ENCODE results near the gene PPIF.
"Not testable (repeated sequence)": the region's sequence is repeated elsewhere in the genome, so short reads cannot be mapped to it uniquely, and the experiment has no call there.

The PPIF gene

DNA sequence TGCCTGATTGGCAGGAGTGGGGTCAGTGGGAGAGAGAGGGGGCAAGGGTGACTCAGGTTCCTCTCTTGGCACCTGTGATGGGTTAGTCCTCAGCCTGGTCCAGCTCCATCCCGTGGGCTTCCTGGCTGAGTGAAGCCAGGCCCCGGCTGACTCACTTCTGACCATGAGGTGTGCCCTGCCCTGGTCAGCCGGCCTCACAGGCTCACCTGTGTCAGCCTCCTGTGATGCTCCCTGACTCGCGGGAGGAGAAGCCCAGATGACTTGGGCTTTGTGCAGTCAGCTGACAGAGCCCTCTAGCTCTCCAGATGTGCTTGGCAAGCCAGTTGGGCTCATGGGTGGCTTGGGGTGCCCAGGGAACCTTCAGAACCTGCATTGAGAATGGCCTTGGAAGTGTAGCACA is 16.0 kb upstream of the PPIF start:
- Histone ChIP-seq H3K4me1 (peaks cover 20% of the 10 kb centered on the region), H3K9me3 (peaks cover 8% of the 10 kb centered on the region), H3K9ac (no peak overlapping the region), H3K27ac (no peak overlapping the region), H3K36me3 (no peaks in the 10 kb centered on the region), H3K4me3 (no peak overlapping the region), H4K20me1 (no peaks in the 10 kb centered on the region), H3K27me3 (no peaks in the 10 kb centered on the region), H3K4me2 (peak overlapping the region; percentile 56; the same call in 1 of the 2 replicates)
- no peak for TF ChIP-seq Cebpa-rat (IDR thresholded peaks at IDR 0.05)

GRCh38 chr10:79331709-79332108 is 15.6 kb upstream of the PPIF start:
- Histone ChIP-seq H4K20me1 (no peaks in the 10 kb centered on the region), H3K27me3 (no peaks in the 10 kb centered on the region), H3K4me3 (no peak overlapping the region), H3K36me3 (no peaks in the 10 kb centered on the region), H3K4me1 (peaks cover 20% of the 10 kb centered on the region), H3K9ac (no peak overlapping the region), H3K27ac (no peak overlapping the region), H3K9me3 (peaks cover 8% of the 10 kb centered on the region), H3K4me2 (peak overlapping the region; percentile 56)
- TF ChIP-seq Cebpa-rat (IDR thresholded peaks at IDR 0.05): no peak

GRCh38 chr10:79332610-79333315 is 14.5 kb upstream of the PPIF start:
- H4K20me1 ChIP-seq, H3K9ac ChIP-seq, H3K4me2 ChIP-seq, H3K27ac ChIP-seq, H3K27me3 ChIP-seq, H3K4me3 ChIP-seq, H3K9me3 ChIP-seq, H3K36me3 ChIP-seq: not testable (repeated sequence)
- peaks cover 20% of the 10 kb centered on the region for H3K4me1 ChIP-seq

DNA sequence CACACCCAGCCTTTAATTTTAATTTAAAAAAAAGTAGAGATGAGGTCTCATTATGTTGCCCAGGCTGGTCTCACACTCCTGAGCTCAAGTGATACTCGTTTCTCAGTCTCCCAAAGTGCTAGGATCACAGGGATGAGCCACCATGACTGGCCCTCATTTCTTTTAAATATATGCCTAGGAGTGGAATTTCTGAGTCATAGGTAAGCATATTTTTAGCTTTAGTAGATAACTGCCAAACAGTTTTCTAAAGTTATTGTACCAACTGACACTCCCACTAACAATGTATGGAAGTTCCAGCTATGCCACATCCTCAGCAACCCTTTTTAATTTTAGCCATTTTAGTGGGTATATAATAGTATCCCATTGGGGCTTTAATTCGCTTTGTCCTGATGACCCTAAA is 13.8 kb upstream of the PPIF start:
- H4K20me1 ChIP-seq: no peaks in the 10 kb centered on the region
- no peak overlapping the region for H3K4me3 ChIP-seq
- H3K27me3 ChIP-seq: no peaks in the 10 kb centered on the region
- no peak for TF ChIP-seq Cebpa-rat (IDR thresholded peaks at IDR 0.05)
- no peak overlapping the region for H3K27ac ChIP-seq
- no peaks in the 10 kb centered on the region for H3K36me3 ChIP-seq
- H3K9ac ChIP-seq: no peak overlapping the region
- H3K9me3 ChIP-seq: peaks cover 8% of the 10 kb centered on the region
- H3K4me1 ChIP-seq: peaks cover 20% of the 10 kb centered on the region
- no peak overlapping the region for H3K4me2 ChIP-seq

DNA sequence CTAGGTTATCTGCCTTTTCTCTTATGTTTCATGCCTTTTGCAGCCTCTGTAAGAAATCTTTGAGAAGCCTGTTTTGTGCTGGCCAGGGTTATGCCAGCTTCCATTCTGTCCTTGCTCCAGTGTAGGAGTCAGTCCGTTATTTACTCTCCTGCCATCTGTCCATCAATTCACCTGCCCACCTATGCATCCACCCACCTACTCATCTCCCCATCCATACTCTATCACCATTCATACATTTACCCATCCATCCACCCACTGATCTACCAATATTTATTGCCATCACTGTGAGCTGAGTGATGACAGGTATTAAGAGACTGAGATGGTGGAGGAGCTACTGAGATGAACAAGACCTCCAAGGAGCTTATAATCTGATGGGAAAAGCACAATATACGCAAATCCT is 12.7 kb upstream of the PPIF start:
- Histone ChIP-seq H3K4me1 (peaks cover 20% of the 10 kb centered on the region), H3K4me3 (no peak overlapping the region), H3K27ac (no peak overlapping the region), H3K36me3 (no peaks in the 10 kb centered on the region), H4K20me1 (no peaks in the 10 kb centered on the region), H3K27me3 (no peaks in the 10 kb centered on the region), H3K9me3 (peaks cover 8% of the 10 kb centered on the region), H3K9ac (no peak overlapping the region), H3K4me2 (no peak overlapping the region)
- TF ChIP-seq Cebpa-rat (IDR thresholded peaks at IDR 0.05): no peak

DNA sequence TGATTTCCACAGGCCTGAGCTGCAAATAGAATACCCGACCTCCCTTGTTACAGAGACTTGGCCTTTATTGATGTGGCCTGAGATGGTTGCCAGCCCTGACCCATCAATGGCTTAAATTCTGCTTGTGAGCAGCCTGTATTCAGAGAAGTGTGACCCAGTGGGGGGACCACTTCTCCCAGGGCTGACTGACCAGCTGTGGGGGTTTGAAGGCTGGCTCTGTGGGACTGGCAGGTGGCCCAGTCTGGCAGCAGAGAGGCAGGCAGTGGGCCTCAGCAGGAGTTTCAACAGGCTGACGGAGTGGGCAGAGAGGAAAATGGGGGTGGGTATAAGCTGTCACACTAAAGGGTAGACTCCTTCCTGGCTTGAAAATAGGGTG is 12.2 kb upstream of the PPIF start:
- no peak overlapping the region for H3K4me3 ChIP-seq
- no peaks in the 10 kb centered on the region for H4K20me1 ChIP-seq
- peak overlapping the region; percentile 28; the same call in 1 of the 2 replicates for H3K27ac ChIP-seq
- no peak for TF ChIP-seq Cebpa-rat (IDR thresholded peaks at IDR 0.05)
- no peaks in the 10 kb centered on the region for H3K36me3 ChIP-seq
- H3K4me1 ChIP-seq: peaks cover 20% of the 10 kb centered on the region
- H3K9me3 ChIP-seq: peaks cover 8% of the 10 kb centered on the region
- no peak overlapping the region for H3K4me2 ChIP-seq
- no peaks in the 10 kb centered on the region for H3K27me3 ChIP-seq
- no peak overlapping the region for H3K9ac ChIP-seq

DNA sequence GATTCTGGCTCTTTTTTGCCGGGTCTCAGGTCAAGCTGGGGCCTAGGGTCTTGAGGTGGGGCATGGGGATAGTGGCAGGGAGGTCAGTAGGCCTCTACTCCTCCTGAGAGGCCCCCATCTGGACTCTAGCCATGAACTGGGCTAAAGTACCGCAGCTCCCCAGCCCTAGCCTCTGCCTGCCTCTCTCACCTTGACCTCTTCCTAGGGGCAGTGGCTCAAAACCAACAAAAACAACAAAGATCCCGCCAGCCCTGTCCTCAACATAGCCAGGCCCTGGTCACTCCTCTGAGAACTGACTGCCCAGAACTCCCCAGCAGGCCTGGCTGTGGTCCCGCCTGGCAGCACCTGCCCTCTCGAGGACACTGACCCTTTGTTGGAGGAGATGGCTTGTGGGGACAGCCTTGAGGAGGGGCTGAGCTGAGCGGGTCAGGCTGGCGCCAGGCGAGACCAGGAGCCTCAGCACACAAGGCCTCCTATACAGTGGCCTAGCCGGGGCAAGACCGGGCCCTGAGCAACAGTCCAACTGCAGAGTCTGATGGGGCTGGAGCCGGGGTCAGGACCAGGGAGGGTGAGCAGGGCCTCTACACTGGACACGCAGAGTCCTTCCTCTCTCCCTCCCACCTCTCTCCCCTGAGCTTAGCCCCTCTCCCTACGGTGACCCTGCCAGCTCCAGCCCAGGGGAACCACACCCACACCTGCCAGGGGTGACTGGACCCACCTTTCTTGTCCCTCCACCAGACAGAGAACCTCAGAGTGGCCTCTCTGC is 11.6 kb upstream of the PPIF start:
- Histone ChIP-seq H3K4me2 (no peak overlapping the region), H3K27ac (peak overlapping the region; percentile 28; the same call in 1 of the 2 replicates), H3K4me3 (no peak overlapping the region), H3K4me1 (peaks cover 20% of the 10 kb centered on the region), H3K27me3 (no peaks in the 10 kb centered on the region), H3K36me3 (no peaks in the 10 kb centered on the region), H4K20me1 (no peaks in the 10 kb centered on the region), H3K9ac (no peak overlapping the region), H3K9me3 (peaks cover 8% of the 10 kb centered on the region)
- no peak for TF ChIP-seq Cebpa-rat (IDR thresholded peaks at IDR 0.05)

DNA sequence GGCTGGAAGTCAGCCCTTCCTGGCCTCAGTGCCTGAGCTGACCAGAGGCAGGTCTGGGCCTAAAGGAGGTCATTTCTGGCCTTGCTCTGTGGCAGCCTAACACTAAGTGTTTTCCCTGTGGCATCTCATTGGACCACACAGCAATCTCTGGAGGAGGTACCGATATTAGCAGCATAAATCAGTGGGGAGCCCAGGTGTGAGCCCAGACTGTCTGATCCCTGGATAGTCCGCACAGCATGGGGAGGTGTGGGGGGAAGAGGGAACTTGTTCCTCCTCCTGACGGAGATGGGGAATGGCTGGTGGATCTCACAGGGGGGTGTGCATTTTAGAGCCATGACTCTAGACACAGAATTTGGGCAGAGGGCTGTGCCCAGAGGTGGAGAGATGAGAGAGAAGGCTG is 11.0 kb upstream of the PPIF start:
- no peaks in the 10 kb centered on the region for H3K36me3 ChIP-seq
- no peak overlapping the region for H3K4me2 ChIP-seq
- no peak for TF ChIP-seq Cebpa-rat (IDR thresholded peaks at IDR 0.05)
- no peak overlapping the region for H3K27ac ChIP-seq
- peaks cover 8% of the 10 kb centered on the region for H3K9me3 ChIP-seq
- H3K4me3 ChIP-seq: no peak overlapping the region
- no peaks in the 10 kb centered on the region for H3K27me3 ChIP-seq
- no peaks in the 10 kb centered on the region for H4K20me1 ChIP-seq
- no peak overlapping the region for H3K9ac ChIP-seq
- peaks cover 16% of the 10 kb centered on the region for H3K4me1 ChIP-seq

GRCh38 chr10:79336739-79337138 is 10.5 kb upstream of the PPIF start:
- Histone ChIP-seq H3K36me3 (no peaks in the 10 kb centered on the region), H3K27ac (no peak overlapping the region), H3K4me3 (no peak overlapping the region), H4K20me1 (no peaks in the 10 kb centered on the region), H3K27me3 (no peaks in the 10 kb centered on the region), H3K9ac (no peak overlapping the region), H3K4me2 (no peak overlapping the region), H3K4me1 (peaks cover 12% of the 10 kb centered on the region), H3K9me3 (peaks cover 8% of the 10 kb centered on the region)
- TF ChIP-seq Cebpa-rat (IDR thresholded peaks at IDR 0.05): no peak

GRCh38 chr10:79337783-79338469 is 9.3 kb upstream of the PPIF start:
- H3K27ac ChIP-seq, H4K20me1 ChIP-seq, H3K9ac ChIP-seq, H3K36me3 ChIP-seq, H3K4me3 ChIP-seq, H3K9me3 ChIP-seq, H3K27me3 ChIP-seq, H3K4me1 ChIP-seq, H3K4me2 ChIP-seq: not testable (repeated sequence)

All from BLaER1 (cell line).